GM19324 (cell line): ENCODE results near the gene ITIH5.

Experiments
- ATAC-seq: cut with Tn5 transposase; IDR thresholded peaks from one replicate; pipeline ENCODE4 v1.9.1; 2021; ENCODE audit warnings: mild to moderate bottlenecking, moderate library complexity; ENCODE audit not compliant: unreplicated experiment, low FRiP score

Gene ITIH5

GRCh38 chr10:7590271-7590670, 76.5 kb downstream of the ITIH5 start:
- ATAC-seq: no peak

GRCh38 chr10:7589748-7590147, 77.0 kb downstream of the ITIH5 start:
- no peak for ATAC-seq

- ATAC-seq: no peak
Measured at GRCh38 chr10:7587865-7588188, 78.9 kb downstream of the ITIH5 start.

DNA sequence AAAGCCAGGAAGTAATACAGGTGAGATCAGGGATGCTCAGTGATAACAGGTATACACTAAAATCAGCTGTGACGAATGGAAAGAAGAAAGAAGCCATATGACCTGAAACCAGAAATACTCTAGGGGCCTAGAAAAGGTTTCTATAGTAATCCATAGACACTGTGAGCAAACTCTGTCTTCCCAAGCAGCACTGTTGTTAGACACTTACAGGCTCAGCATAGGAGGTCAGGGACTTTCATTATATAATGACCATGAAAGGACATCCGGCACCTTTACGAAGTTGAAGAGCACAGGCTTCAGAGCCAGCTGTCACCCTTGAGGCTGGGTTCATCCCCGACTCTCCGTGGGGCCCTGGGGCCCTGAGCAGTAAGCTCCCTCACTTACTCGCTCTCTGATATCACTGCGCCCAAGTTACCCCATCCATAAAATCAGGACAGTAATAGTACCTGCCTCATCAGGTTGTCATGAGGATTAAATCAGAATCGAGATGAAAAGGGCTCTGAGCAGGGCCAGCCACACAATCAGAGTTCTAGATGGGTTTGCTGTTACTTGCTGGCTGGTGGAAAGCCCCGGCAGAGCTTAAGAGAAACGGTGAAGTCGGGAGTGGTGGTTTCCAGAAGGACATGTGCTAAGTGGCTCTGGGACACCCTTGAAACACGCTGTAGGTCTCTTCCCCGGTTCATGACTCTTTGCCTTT, 79.5 kb downstream of the ITIH5 start:
- no peak for ATAC-seq

DNA sequence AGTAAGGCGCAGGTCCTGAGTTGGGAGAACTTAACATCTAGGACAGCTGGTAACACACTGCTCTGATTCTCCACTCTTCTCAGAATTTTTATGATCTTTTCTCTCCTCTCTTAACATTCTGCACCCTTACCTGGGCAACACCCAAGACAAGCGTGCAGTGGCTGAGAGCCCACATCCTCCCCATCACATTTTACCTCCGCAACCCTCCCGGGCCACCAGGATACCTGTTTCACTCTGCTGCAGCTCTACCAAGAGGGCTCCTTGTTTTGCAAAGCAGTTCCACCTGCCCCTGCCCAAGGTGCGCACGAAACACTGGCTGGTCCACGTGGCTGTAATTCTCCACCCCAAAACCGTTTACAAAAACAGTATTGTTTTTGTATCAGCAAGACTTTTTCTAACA, 81.5 kb downstream of the ITIH5 start:
- ATAC-seq: no peak

DNA sequence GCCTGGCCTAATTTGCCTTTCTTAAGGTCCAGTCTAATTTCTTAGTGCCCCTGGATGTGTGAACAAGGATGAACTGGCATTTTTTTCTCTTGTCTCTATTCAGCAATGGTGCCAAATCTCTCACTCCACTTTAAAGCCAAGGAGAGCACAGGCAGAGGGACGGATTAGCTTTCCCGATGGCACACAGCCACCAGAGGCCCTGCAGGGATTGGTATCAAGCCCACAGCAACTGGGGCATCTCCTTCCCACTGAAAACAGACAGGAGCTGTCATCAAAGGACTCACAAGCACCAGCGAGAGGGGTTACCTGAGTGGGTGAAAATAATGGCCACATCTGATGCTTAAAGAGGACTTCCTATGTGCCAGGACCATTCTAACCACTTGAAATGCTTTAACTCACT, 83.1 kb downstream of the ITIH5 start:
- ATAC-seq: no peak

DNA sequence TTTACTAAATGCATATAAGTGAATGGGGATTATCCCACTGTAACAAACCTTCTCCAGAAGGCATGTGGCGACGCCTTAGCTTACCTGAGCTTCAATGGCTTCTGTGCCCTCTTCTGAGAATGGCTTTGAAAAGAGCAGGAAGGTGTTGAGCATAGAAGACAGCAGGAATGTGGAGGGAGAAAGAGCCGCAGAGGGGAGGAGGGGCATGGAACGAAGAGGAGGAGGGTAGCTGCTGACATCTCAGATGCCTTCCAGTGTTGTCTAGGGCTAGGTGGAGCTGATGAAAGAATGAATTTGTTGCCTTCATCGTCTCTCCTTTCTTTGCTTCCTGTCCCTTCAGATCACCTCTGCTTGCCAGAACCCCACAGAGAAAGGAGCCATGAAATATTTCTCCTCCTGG, 86.2 kb downstream of the ITIH5 start:
- no peak for ATAC-seq

DNA sequence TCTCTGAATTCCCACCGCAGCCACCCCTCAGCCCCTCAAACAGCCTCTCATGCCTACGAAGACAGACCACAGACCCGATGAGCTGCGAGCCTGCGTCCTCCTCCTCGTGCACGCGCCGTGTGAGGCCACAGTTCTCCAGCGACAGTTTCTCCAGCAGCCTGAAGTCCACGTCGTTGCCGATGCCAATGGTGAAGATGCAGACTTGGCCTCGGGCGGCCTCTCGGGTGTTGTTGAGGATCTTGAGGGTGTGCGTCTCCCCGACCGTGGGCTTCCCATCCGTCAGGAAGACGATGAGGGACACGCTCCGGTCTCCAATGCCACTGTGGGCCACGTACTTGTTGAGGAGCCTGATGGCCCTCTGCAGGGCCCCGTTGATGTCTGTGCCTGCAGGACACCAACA, 87.1 kb downstream of the ITIH5 start:
- no peak for ATAC-seq

GRCh38 chr10:7577579-7577978, 89.2 kb downstream of the ITIH5 start:
- ATAC-seq: no peak

GRCh38 chr10:7577176-7577575, 89.6 kb downstream of the ITIH5 start:
- ATAC-seq: no peak

- ATAC-seq: no peak
Measured at GRCh38 chr10:7576340-7576739, 90.4 kb downstream of the ITIH5 start.

DNA sequence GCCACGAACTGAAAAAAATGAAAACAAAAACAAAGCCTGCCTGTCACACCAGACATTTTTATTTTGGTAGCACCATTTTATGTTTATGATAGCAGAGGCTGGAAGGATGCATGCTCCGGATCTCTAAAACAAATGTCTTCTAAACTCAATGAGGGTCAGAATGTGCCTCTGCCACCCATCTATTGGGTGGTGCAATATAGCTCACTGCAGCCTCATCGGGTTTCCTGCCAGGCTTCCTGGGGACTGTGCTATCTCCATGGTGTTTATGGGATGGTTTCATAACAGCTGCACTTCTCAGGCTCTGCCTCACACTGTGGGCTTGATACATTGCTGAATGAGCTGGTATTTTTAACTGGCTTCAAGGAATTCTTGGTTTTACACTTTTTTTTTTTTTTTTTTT, 94.4 kb downstream of the ITIH5 start:
- no peak for ATAC-seq

- no peak for ATAC-seq
Measured at GRCh38 chr10:7571981-7572380, 94.8 kb downstream of the ITIH5 start.

GRCh38 chr10:7567911-7568620, 98.7 kb downstream of the ITIH5 start:
- no peak for ATAC-seq

- ATAC-seq: no peak
Measured at GRCh38 chr10:7566891-7567290, 99.9 kb downstream of the ITIH5 start.

DNA sequence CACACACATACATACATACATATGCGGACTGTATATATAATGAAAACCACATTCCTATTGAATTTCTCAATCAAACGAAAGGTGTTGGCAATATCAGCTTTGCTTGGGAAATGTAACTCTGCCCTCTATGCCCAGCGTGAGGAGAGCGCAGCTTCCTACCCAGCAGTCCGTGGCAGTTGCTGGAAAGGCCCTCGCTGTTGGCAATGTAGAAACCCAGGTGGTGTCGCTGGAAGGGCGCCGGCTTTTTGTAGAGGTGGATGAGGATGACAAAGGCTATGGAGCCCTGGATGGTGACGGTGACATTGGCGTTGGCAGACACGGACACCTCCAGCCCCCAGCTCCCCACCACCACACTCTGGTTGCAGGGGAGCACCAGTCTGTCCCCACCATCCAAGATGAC, 100.9 kb downstream of the ITIH5 start:
- no peak for ATAC-seq

- no peak for ATAC-seq
Measured at GRCh38 chr10:7563770-7564169, 103.0 kb downstream of the ITIH5 start.

- ATAC-seq: no peak
Measured at GRCh38 chr10:7563368-7563767, 103.4 kb downstream of the ITIH5 start.

GRCh38 chr10:7561985-7562384, 104.8 kb downstream of the ITIH5 start:
- ATAC-seq: no peak

GRCh38 chr10:7561216-7561893, 105.4 kb downstream of the ITIH5 start:
- no peak for ATAC-seq

DNA sequence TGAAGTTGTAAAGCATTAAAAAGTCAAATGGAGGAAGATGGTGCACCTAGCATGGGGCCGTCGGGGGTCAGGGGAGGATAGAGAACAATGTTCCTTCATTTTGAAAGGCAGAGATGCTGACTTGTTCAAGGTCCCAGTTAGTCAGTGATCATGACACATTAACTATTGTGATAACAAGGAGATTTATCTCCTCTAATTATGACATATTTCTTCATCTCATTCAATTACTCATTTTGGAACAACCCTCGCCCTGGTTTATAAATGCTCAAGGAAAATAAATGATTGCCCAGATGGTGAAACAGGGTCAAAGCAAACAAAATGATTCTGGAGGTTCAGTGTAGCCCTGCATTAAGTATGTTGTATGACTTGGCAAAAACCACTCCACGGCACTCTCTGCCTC, 106.2 kb downstream of the ITIH5 start:
- ATAC-seq: no peak

GRCh38 chr10:7559386-7559785, 107.4 kb downstream of the ITIH5 start:
- no peak for ATAC-seq
